Spleen (tissue), 11 donors: Measurements from ENCODE around the gene GAPVD1. TPM values are rescaled to one million over a fixed set of nuclear protein-coding genes. Genes with fewer than 3 reads are reported as not detected.
"Not testable (repeated sequence)": the region's sequence is repeated elsewhere in the genome, so short reads cannot be mapped to it uniquely, and the experiment has no call there.

Source experiments
- DNase-seq: peaks from one replicate; pipeline ENCODE4 v3.0.0-alpha.2; 2020
- H3K27ac ChIP-seq, 8 donors: fragments of 200-600 bp; sonication (generic) in 7 of 8; 1 replicate in 4 of 8; 2 replicates in 4 of 8; pipeline versions ENCODE4 v1.5.0 to v1.8.0; 2016 to 2021; ENCODE audit warnings: inconsistent platforms in 4 of 8, mild to moderate bottlenecking in 4 of 8, moderate library complexity in 1 of 8
- H3K27me3 ChIP-seq, 7 donors: fragments of 200-600 bp; sonication (generic) in 6 of 7; replicated peaks in 1 of 7; 1 replicate in 4 of 7; 2 replicates in 3 of 7; pipeline versions ENCODE4 v1.5.0 to v1.8.0; 2016 to 2021; ENCODE audit warnings: inconsistent platforms in 3 of 7, mild to moderate bottlenecking in 1 of 7
- H3K36me3 ChIP-seq, 6 donors: fragments of 200-600 bp; sonication (generic) in 5 of 6; 1 replicate in 4 of 6; 2 replicates in 2 of 6; pipeline versions ENCODE4 v1.5.0 to v1.8.0; 2016 to 2021; ENCODE audit warnings: inconsistent platforms in 2 of 6
- H3K4me1 ChIP-seq, 6 donors: fragments of 200-600 bp; sonication (generic) in 5 of 6; 1 replicate in 3 of 6; 2 replicates in 3 of 6; pipeline versions ENCODE4 v1.5.0 to v1.8.0; 2016 to 2021; ENCODE audit warnings: inconsistent platforms in 3 of 6
- H3K4me3 ChIP-seq, 8 donors: fragments of 200-600 bp; sonication (generic) in 7 of 8; 1 replicate in 4 of 8; 2 replicates in 4 of 8; pipeline versions ENCODE4 v1.5.0 to v1.8.0; 2016 to 2021; ENCODE audit warnings: inconsistent platforms in 4 of 8, mild to moderate bottlenecking in 4 of 8, moderate library complexity in 2 of 8
- H3K9me3 ChIP-seq, 8 donors: fragments of 200-600 bp; sonication (generic) in 7 of 8; 1 replicate in 4 of 8; 2 replicates in 4 of 8; pipeline versions ENCODE4 v1.5.0 to v1.8.0; 2016 to 2021; ENCODE audit warnings: inconsistent platforms in 4 of 8
- CTCF ChIP-seq, 11 experiments: fragments of 200-600 bp in 7 of 11; fragments of 450-650 bp in 4 of 11; sonication (generic) in 4 of 11; IDR thresholded peaks in 8 of 11; conservative IDR thresholded peaks in 3 of 11; 1 replicate in 7 of 11; 2 replicates in 4 of 11; pipeline versions ENCODE4 v1.4.0 to v1.8.0; 2016 to 2021; ENCODE audit warnings: antibody characterized with exemption in 11 of 11, inconsistent platforms in 4 of 11, mild to moderate bottlenecking in 1 of 11
- POLR2A ChIP-seq, 3 donors: fragments of 450-650 bp; IDR thresholded peaks; one replicate each; pipeline ENCODE4 v1.5.1; 2017; ENCODE audit warnings: antibody characterized with exemption in 3 of 3, mild to moderate bottlenecking in 1 of 3
- POLR2AphosphoS5 ChIP-seq, 3 donors: sonication (generic); formaldehyde crosslinking; IDR thresholded peaks; one replicate each; pipeline ENCODE4 v1.5.1; 2017; ENCODE audit warnings: antibody characterized with exemption in 3 of 3
- WGBS, 5 donors: extraction: QIAGEN DNeasy Blood & Tissue Kit in 3 of 5; methylation state at CpG; one replicate each; pipeline versions ENCODE4 v1.1.5 to v1.1.7; 2013 to 2018; 5-methylcytosine and 5-hydroxymethylcytosine counted together
- intact Hi-C: fragments of 100-400 bp; cut with DNase I; formaldehyde crosslinking; loops from one replicate; pipeline ENCODE4 v1.15.0; 2023; ENCODE audit warnings: low total_unique reads
- polyA plus RNA-seq, 3 donors: library from polyadenylated mRNA; stranded (reverse); fragments of 200-250 nt; gene quantifications; one replicate each; pipeline ENCODE4 v1.2.1, GENCODE V29; 2013
- total RNA-seq, 7 donors: library from RNA; depleted of rRNA in 3 of 7; stranded (reverse); fragments of >200 nt in 3 of 7; fragmentation: NEBNext Ultra II Directional in 4 of 7; extraction: Animal tissue kit (Norgen Biotek cat#: 25700) in 4 of 7; gene quantifications; one replicate each; pipeline versions ENCODE4 v1.1.0 to v1.2.1, GENCODE V29; 2016 to 2021
- donor health status: healthy with polysubstance abuse.
- donor health status: DM: no; HTN: no; CAD: no; lungs with moderate emphysema.
- donor health status: DM: no; HTN: no; CAD: no.
- donor health status: Bipolar disorder and iron deficiency.
- donor health status: healthy.
- donor health status: DM: no; HTN: no; CAD: no.
- donor health status: DM: yes; HTN: yes; CAD: no.

The GAPVD1 gene
- total and polyA plus RNA-seq, 10 donors, result 4.9 to 79.3 (median 61.9) TPM

DNA sequence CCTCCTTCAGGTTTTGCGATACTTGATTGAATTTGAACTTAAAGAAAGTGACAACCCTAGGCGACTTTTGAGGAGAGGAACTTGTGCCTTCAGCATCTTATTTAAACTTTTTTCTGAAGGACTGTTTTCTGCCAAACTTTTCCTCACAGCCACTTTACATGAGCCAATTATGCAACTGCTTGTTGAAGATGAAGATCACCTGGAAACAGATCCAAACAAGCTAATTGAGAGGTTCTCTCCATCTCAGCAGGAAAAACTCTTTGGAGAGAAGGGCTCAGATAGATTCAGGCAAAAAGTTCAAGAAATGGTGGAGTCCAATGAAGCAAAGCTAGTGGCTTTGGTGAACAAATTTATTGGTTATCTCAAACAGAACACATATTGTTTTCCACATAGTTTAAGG is 40.6 kb downstream of the GAPVD1 start:
- Histone ChIP-seq H3K36me3 (peaks cover 0 to 89% (median 61%) of the 10 kb centered on the region in 6 donors), H3K27ac (no peak overlapping the region), H3K27me3 (no peaks in the 10 kb centered on the region), H3K4me3 (no peak overlapping the region), H3K4me1 (peaks cover 0 to 7% (median 0%) of the 10 kb centered on the region in 6 donors), H3K9me3 (no peaks in the 10 kb centered on the region)
- no peak for TF ChIP-seq CTCF (IDR thresholded peaks at IDR 0.05 in 8 of 11, conservative IDR thresholded peaks at IDR 0.05 in 3 of 11)
- TF ChIP-seq POLR2A (IDR thresholded peaks at IDR 0.05), result no peak
- TF ChIP-seq POLR2AphosphoS5 (IDR thresholded peaks at IDR 0.05), result no peak
- WGBS, 5 donors, result 93 to 100% (median 98%) methylated on average over 2 of the region's 2 CpGs
- no peak for DNase-seq
- intact Hi-C loops, result no loop called here

DNA sequence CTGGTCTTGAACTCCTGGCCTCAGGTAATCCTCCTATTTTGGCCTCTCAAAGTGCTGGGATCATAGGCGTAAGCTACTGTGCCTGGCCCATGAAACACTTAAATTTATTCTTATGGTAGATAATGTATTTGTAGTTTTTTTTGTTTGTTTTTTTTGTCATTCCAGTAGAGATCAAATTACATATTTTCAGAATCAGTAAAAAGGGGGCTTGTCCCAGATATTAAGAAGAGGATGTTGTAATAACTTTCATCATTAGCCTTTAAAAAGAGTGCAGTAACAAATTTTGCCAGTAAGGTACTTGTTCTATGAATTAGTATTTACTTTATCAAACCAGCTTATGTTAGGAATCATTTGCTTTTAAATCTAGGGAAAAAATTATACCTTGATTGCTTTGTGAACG is 42.6 kb downstream of the GAPVD1 start:
- intact Hi-C loops, result no loop called here
- TF ChIP-seq POLR2A (IDR thresholded peaks at IDR 0.05), result no peak
- TF ChIP-seq POLR2AphosphoS5 (IDR thresholded peaks at IDR 0.05), result no peak
- no peak for TF ChIP-seq CTCF (IDR thresholded peaks at IDR 0.05 in 8 of 11, conservative IDR thresholded peaks at IDR 0.05 in 3 of 11)
- 93 to 99% (median 97%) methylated on average over 2 of the region's 2 CpGs for WGBS, 5 donors

DNA sequence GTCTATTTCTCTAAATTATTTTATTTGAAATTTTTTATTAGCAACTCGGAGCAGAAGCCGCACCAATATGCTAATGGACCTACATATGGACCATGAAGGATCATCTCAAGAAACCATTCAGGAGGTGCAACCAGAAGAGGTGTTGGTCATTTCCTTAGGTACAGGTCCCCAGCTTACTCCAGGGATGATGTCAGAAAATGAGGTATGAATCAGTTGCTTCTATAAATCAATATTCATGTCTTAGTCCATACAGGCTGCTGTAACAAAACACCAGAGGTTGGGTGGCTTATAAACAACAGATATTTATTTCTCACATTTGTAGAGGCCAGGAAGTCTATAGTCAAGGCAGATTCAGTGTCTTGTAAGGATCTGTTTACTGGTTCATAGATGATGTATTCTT is 50.8 kb downstream of the GAPVD1 start:
- 96 to 99% (median 98%) methylated on average over 2 of the region's 2 CpGs for WGBS, 5 donors
- DNase-seq, result no peak
- no peaks in the 10 kb centered on the region for H3K27me3 ChIP-seq

More for the DNA sequence above, 42.6 kb downstream of the GAPVD1 start:
- no peaks in the 10 kb centered on the region for H3K4me1 ChIP-seq
- H3K9me3 ChIP-seq, result no peaks in the 10 kb centered on the region
- DNase-seq, result no peak
- H3K27ac ChIP-seq, result no peak overlapping the region
- no peak overlapping the region for H3K4me3 ChIP-seq
- H3K36me3 ChIP-seq, result peaks cover 0 to 98% (median 75%) of the 10 kb centered on the region in 6 donors
- no peaks in the 10 kb centered on the region for H3K27me3 ChIP-seq

DNA sequence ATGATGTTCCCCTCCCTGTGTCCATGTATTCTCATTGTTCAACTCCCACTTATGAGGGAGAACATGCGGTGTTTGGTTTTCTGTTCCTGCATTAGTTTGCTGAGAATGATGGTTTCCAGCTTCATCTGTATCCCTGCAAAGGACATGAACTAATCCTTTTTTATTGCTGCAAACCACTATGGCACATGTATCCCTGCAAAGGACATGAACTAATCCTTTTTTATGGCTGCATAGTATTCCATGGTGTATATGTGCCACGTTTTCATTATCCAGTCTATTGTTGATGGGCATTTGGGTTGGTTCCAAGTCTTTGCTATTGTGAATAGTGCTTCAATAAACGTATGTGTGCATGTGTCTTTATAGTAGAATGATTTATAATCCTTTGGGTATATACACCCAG is 54.7 kb downstream of the GAPVD1 start:
- WGBS, 5 donors, result 60 to 96% (median 67%) methylated on average over 3 of the region's 3 CpGs
- intact Hi-C loops, result not testable (repeated sequence)

More for the DNA sequence above, 50.8 kb downstream of the GAPVD1 start:
- Histone ChIP-seq H3K9me3 (peaks cover 0 to 18% (median 15%) of the 10 kb centered on the region in 8 donors), H3K4me1 (no peaks in the 10 kb centered on the region), H3K27ac (no peak overlapping the region), H3K36me3 (peaks cover 2 to 100% (median 90%) of the 10 kb centered on the region in 6 donors), H3K4me3 (no peak overlapping the region)
- intact Hi-C loops, result no loop called here
- TF ChIP-seq POLR2AphosphoS5 (IDR thresholded peaks at IDR 0.05), result no peak

DNA sequence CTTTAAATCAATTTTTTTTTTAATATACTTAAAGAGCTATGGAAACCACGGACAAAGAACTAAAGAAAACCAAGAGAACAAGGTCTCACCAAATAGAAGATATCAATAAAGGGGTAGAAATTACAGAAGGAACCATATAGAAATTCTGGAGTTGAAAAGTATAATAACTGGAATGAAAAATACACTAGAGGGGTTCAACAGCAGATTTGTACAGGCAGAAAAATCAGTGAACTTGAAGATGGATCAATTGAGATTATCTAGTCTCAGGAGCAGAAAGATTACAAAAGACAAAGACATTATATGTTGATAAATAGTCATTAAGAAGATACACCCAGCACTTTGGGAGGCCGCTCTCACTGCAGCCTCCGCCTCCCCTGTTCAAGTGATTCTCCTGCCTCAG is 56.1 kb downstream of the GAPVD1 start:
- no peak for DNase-seq
- Histone ChIP-seq H3K27ac (no peak overlapping the region), H3K9me3 (peaks cover 8 to 38% (median 30%) of the 10 kb centered on the region in 8 donors), H3K4me3 (no peak overlapping the region), H3K4me1 (no peaks in the 10 kb centered on the region), H3K27me3 (no peaks in the 10 kb centered on the region), H3K36me3 (peaks cover 2 to 100% (median 77%) of the 10 kb centered on the region in 6 donors)
- TF ChIP-seq CTCF (IDR thresholded peaks at IDR 0.05 in 8 of 11, conservative IDR thresholded peaks at IDR 0.05 in 3 of 11), result no peak
- 93 to 99% (median 98%) methylated on average over 3 of the region's 3 CpGs for WGBS, 5 donors
- intact Hi-C loops, result no loop called here

More for the DNA sequence above, 54.7 kb downstream of the GAPVD1 start:
- not testable (repeated sequence) for DNase-seq, H3K4me1 ChIP-seq, H3K4me3 ChIP-seq, H3K27ac ChIP-seq, H3K27me3 ChIP-seq
- H3K36me3 ChIP-seq, result peaks cover 2 to 100% (median 81%) of the 10 kb centered on the region in 6 donors
- peaks cover 8 to 38% (median 30%) of the 10 kb centered on the region in 8 donors for H3K9me3 ChIP-seq
